CD14-positive monocyte (primary cell): Measurements from ENCODE around the gene TBC1D10A. TPM values are rescaled to one million over a fixed set of nuclear protein-coding genes. Genes with fewer than 3 reads are reported as not detected.

ENCODE experiments used
- DNase-seq, 3 donors: peaks; one replicate each; pipeline ENCODE4 v3.0.0-alpha.2; 2011 to 2022
- H2AFZ ChIP-seq: 2 replicates; pipeline ENCODE4 v1.6.0; 2012; ENCODE audit warnings: mild to moderate bottlenecking, low read depth, low read length, inconsistent platforms; ENCODE audit not compliant: insufficient read depth, poor library complexity, severe bottlenecking
- H3K27ac ChIP-seq, 2 donors: 1 replicate in 1 of 2; 2 replicates in 1 of 2; pipeline ENCODE4 v1.5.1; 2012 to 2013; ENCODE audit warnings: low read length in 2 of 2, control low read depth in 1 of 2, inconsistent platforms in 1 of 2, low read depth in 1 of 2, mild to moderate bottlenecking in 1 of 2
- H3K27me3 ChIP-seq, 2 donors: one replicate each; pipeline versions ENCODE4 v1.6.0 to v1.6.1; 2011 to 2013; ENCODE audit warnings: low read length in 2 of 2; ENCODE audit not compliant: control insufficient read depth in 2 of 2, insufficient read depth in 2 of 2
- H3K36me3 ChIP-seq, 2 donors: replicated peaks in 1 of 2; 1 replicate in 1 of 2; 2 replicates in 1 of 2; pipeline versions ENCODE4 v1.5.1 to v1.6.1; 2012 to 2013; ENCODE audit warnings: low read length in 2 of 2, control low read depth in 1 of 2, inconsistent platforms in 1 of 2, mild to moderate bottlenecking in 1 of 2; ENCODE audit not compliant: insufficient read depth in 2 of 2, control insufficient read depth in 1 of 2
- H3K4me1 ChIP-seq, 2 donors: 1 replicate in 1 of 2; 2 replicates in 1 of 2; pipeline versions ENCODE4 v1.5.1 to v1.6.1; 2012 to 2013; ENCODE audit warnings: low read length in 2 of 2, control low read depth in 1 of 2, inconsistent platforms in 1 of 2, mild to moderate bottlenecking in 1 of 2, moderate library complexity in 1 of 2; ENCODE audit not compliant: insufficient read depth in 2 of 2, control insufficient read depth in 1 of 2
- H3K4me2 ChIP-seq: replicated peaks from 2 replicates; pipeline ENCODE3; 2012; ENCODE audit warnings: low read length, moderate library complexity, mild to moderate bottlenecking; ENCODE audit not compliant: poor library complexity, severe bottlenecking; ENCODE audit errors: extremely low read depth
- H3K4me3 ChIP-seq, 3 experiments: fragments of 200-600 bp in 1 of 3; sonication (generic) in 1 of 3; replicated peaks in 1 of 3; 1 replicate in 2 of 3; 2 replicates in 1 of 3; pipeline ENCODE4 v1.5.1; 2011 to 2013; ENCODE audit warnings: low read length in 3 of 3, mild to moderate bottlenecking in 3 of 3, control low read depth in 2 of 3, low read depth in 2 of 3, inconsistent platforms in 1 of 3, moderate library complexity in 1 of 3
- H3K79me2 ChIP-seq: 2 replicates; pipeline ENCODE4 v1.6.0; 2012; ENCODE audit warnings: mild to moderate bottlenecking, control low read depth, inconsistent platforms, low read length, moderate library complexity; ENCODE audit not compliant: insufficient read depth
- H3K9ac ChIP-seq: 2 replicates; pipeline ENCODE4 v1.6.0; 2017; ENCODE audit warnings: low read length, mild to moderate bottlenecking; ENCODE audit not compliant: insufficient read depth, poor library complexity, severe bottlenecking
- H3K9me3 ChIP-seq, 2 donors: replicated peaks in 1 of 2; 1 replicate in 1 of 2; 2 replicates in 1 of 2; pipeline versions ENCODE4 v1.5.1 to v1.6.1; 2012 to 2013; ENCODE audit warnings: low read length in 2 of 2, control low read depth in 1 of 2; ENCODE audit not compliant: control insufficient read depth in 1 of 2, insufficient read depth in 1 of 2
- H4K20me1 ChIP-seq: 2 replicates; pipeline ENCODE4 v1.6.0; 2012; ENCODE audit warnings: mild to moderate bottlenecking, low read length, control low read depth, moderate library complexity; ENCODE audit not compliant: insufficient read depth
- H3K27ac Mint-ChIP-seq, 7 donors: one replicate each; pipeline ENCODE4 v1.8.0; 2020; ENCODE audit warnings: mild to moderate bottlenecking in 7 of 7, mixed read lengths in 7 of 7, moderate library complexity in 6 of 7, inconsistent platforms in 2 of 7
- H3K27me3 Mint-ChIP-seq, 3 donors: one replicate each; pipeline ENCODE4 v1.8.0; 2021 to 2022; ENCODE audit warnings: low read depth in 3 of 3, mild to moderate bottlenecking in 3 of 3, mixed read lengths in 3 of 3, moderate library complexity in 3 of 3, inconsistent platforms in 1 of 3
- H3K36me3 Mint-ChIP-seq, 2 donors: one replicate each; pipeline ENCODE4 v1.8.0; 2020; ENCODE audit warnings: mixed read lengths in 2 of 2, inconsistent platforms in 1 of 2, mild to moderate bottlenecking in 1 of 2
- H3K4me1 Mint-ChIP-seq: one replicate; pipeline ENCODE4 v1.8.0; 2020; ENCODE audit warnings: mild to moderate bottlenecking, mixed read lengths
- H3K4me3 Mint-ChIP-seq, 2 donors: one replicate each; pipeline ENCODE4 v1.8.0; 2020; ENCODE audit warnings: mild to moderate bottlenecking in 2 of 2, mixed read lengths in 2 of 2, moderate library complexity in 1 of 2
- H3K9me3 Mint-ChIP-seq, 7 donors: one replicate each; pipeline ENCODE4 v1.8.0; 2020 to 2022; ENCODE audit warnings: mixed read lengths in 7 of 7, mild to moderate bottlenecking in 6 of 7, moderate library complexity in 6 of 7, inconsistent platforms in 2 of 7
- CTCF ChIP-seq: fragments of 200-600 bp; IDR thresholded peaks from one replicate; pipeline ENCODE4 v1.8.0; 2022; ENCODE audit warnings: antibody characterized with exemption, mild to moderate bottlenecking
- WGBS: methylation state at CpG from one replicate; pipeline ENCODE4 v1.1.5; 2013; ENCODE audit warnings: missing lambda C conversion rate; ENCODE audit not compliant: insufficient coverage; 5-methylcytosine and 5-hydroxymethylcytosine counted together
- intact Hi-C, 2 donors: fragments of 100-400 bp; cut with micrococcal nuclease; formaldehyde crosslinking; loops; one replicate each; pipeline versions ENCODE4 v1.15.0 to v1.15.1; 2023
- polyA plus RNA-seq, 3 donors: library from polyadenylated mRNA; depleted of rRNA in 1 of 3; unstranded in 2 of 3; stranded (reverse) in 1 of 3; fragments of 300-500 nt in 2 of 3; fragments of >200 nt in 1 of 3; fragmentation: Illumina TruSeq in 2 of 3; gene quantifications; 1 replicate in 2 of 3; 2 replicates in 1 of 3; pipeline ENCODE4 v1.2.3, GENCODE V29; 2012 to 2021

Gene TBC1D10A
- polyA plus RNA-seq, 3 donors: 13.4 to 38.3 (median 21.8) TPM

GRCh38 chr22:30294066-30294465 lies 32.7 kb downstream of the TBC1D10A start:
- peaks cover 69 to 82% of the 10 kb centered on the region in 2 donors for H3K36me3 ChIP-seq
- 100% methylated on average over 8 of the region's 9 CpGs for WGBS
- TF ChIP-seq CTCF: no peak
- Mint-ChIP-seq H3K4me1 (peaks cover 8% of the 10 kb centered on the region), H3K9me3 (no peaks in the 10 kb centered on the region), H3K36me3 (peaks cover 71 to 79% of the 10 kb centered on the region in 2 donors), H3K4me3 (no peak overlapping the region), H3K27me3 (no peaks in the 10 kb centered on the region), H3K27ac (peak overlapping the region in 1 of 7 donors; percentile 26)
- peaks cover 6 to 14% of the 10 kb centered on the region in 2 donors for H3K4me1 ChIP-seq
- H3K79me2 ChIP-seq: no peaks in the 10 kb centered on the region
- H3K9me3 ChIP-seq: no peaks in the 10 kb centered on the region
- peaks cover 40% of the 10 kb centered on the region for H4K20me1 ChIP-seq
- H3K27me3 ChIP-seq: no peaks in the 10 kb centered on the region
- DNase-seq: no peak
- H2AFZ ChIP-seq: no peak overlapping the region
- intact Hi-C loops: loop anchor here in 1 of 2 donors (5.0 kb wide), 1 partner anchor 33 kb away; the partner anchor contains the start of gene TBC1D10A
- H3K9ac ChIP-seq: no peak overlapping the region
- no peak overlapping the region for H3K27ac ChIP-seq
- H3K4me2 ChIP-seq: no peak overlapping the region
- H3K4me3 ChIP-seq: no peak overlapping the region

GRCh38 chr22:30293026-30293425 lies 33.7 kb downstream of the TBC1D10A start:
- H3K9me3 ChIP-seq: no peaks in the 10 kb centered on the region
- no peak overlapping the region for H3K4me2 ChIP-seq
- no peaks in the 10 kb centered on the region for H3K79me2 ChIP-seq
- H3K27me3 Mint-ChIP-seq: no peaks in the 10 kb centered on the region
- H3K9me3 Mint-ChIP-seq: peaks cover 0 to 3% (median 0%) of the 10 kb centered on the region in 7 donors
- no peak for TF ChIP-seq CTCF
- H3K4me3 Mint-ChIP-seq: no peak overlapping the region
- H3K36me3 ChIP-seq: peaks cover 58 to 71% of the 10 kb centered on the region in 2 donors
- no peak overlapping the region for H2AFZ ChIP-seq
- WGBS: 100% methylated on average over 4 of the region's 7 CpGs
- no peak overlapping the region for H3K27ac Mint-ChIP-seq
- H3K27ac ChIP-seq: no peak overlapping the region
- H3K4me3 ChIP-seq: no peak overlapping the region
- no peak for DNase-seq
- peaks cover 15% of the 10 kb centered on the region for H3K4me1 Mint-ChIP-seq
- H4K20me1 ChIP-seq: peaks cover 30% of the 10 kb centered on the region
- peaks cover 61 to 68% of the 10 kb centered on the region in 2 donors for H3K36me3 Mint-ChIP-seq
- intact Hi-C loops: loop anchor here in 1 of 2 donors (5.0 kb wide), 1 partner anchor 34 kb away; the partner anchor contains the start of gene TBC1D10A
- H3K27me3 ChIP-seq: no peaks in the 10 kb centered on the region
- H3K9ac ChIP-seq: no peak overlapping the region
- H3K4me1 ChIP-seq: peaks cover 16 to 24% of the 10 kb centered on the region in 2 donors
